HG02943 (cell line): ENCODE data around the gene RNF43.
"Not testable (repeated sequence)": the region's sequence is repeated elsewhere in the genome, so short reads cannot be mapped to it uniquely, and the experiment has no call there.

Experiments
- ATAC-seq: cut with Tn5 transposase; IDR thresholded peaks from one replicate; pipeline ENCODE4 v1.9.1; 2021; ENCODE audit warnings: mild to moderate bottlenecking, low read depth, moderate library complexity; ENCODE audit not compliant: unreplicated experiment

Gene RNF43

GRCh38 chr17:58410714-58411407, 6.5 kb downstream of the RNF43 start:
- ATAC-seq: no peak

GRCh38 chr17:58409432-58409831, 7.9 kb downstream of the RNF43 start:
- no peak for ATAC-seq

GRCh38 chr17:58403311-58403710, 14.0 kb downstream of the RNF43 start:
- no peak for ATAC-seq

GRCh38 chr17:58402679-58403078, 14.7 kb downstream of the RNF43 start:
- ATAC-seq: no peak

GRCh38 chr17:58402047-58402446, 15.3 kb downstream of the RNF43 start:
- ATAC-seq: no peak

GRCh38 chr17:58401287-58401686, 16.0 kb downstream of the RNF43 start:
- ATAC-seq: no peak

GRCh38 chr17:58400826-58401225, 16.5 kb downstream of the RNF43 start:
- no peak for ATAC-seq

GRCh38 chr17:58399974-58400373, 17.4 kb downstream of the RNF43 start:
- ATAC-seq: no peak

GRCh38 chr17:58398574-58399266, 18.6 kb downstream of the RNF43 start:
- no peak for ATAC-seq

GRCh38 chr17:58397421-58397820, 19.9 kb downstream of the RNF43 start:
- not testable (repeated sequence) for ATAC-seq

- ATAC-seq: no peak
These were observed 21.2 kb downstream of the RNF43 start for GRCh38 chr17:58396173-58396572.

- ATAC-seq: no peak
These were observed 22.7 kb downstream of the RNF43 start for GRCh38 chr17:58394534-58395223.

GRCh38 chr17:58391302-58391984, 25.9 kb downstream of the RNF43 start:
- ATAC-seq: no peak

- ATAC-seq: no peak
These were observed 26.4 kb downstream of the RNF43 start for GRCh38 chr17:58390884-58391283.

- no peak for ATAC-seq
These were observed 28.8 kb downstream of the RNF43 start for GRCh38 chr17:58388302-58389190.

- no peak for ATAC-seq
These were observed 29.5 kb downstream of the RNF43 start for GRCh38 chr17:58387834-58388233.

- no peak for ATAC-seq
These were observed 30.6 kb downstream of the RNF43 start for GRCh38 chr17:58386708-58387107.

GRCh38 chr17:58385359-58385899, 31.9 kb downstream of the RNF43 start:
- no peak for ATAC-seq

GRCh38 chr17:58384897-58385296, 32.4 kb downstream of the RNF43 start:
- no peak for ATAC-seq
